ENCODE data around the gene ANAPC10.
A peak's percentile ranks its signal among the peaks of the same experiment; 100 is the strongest.

DNA sequence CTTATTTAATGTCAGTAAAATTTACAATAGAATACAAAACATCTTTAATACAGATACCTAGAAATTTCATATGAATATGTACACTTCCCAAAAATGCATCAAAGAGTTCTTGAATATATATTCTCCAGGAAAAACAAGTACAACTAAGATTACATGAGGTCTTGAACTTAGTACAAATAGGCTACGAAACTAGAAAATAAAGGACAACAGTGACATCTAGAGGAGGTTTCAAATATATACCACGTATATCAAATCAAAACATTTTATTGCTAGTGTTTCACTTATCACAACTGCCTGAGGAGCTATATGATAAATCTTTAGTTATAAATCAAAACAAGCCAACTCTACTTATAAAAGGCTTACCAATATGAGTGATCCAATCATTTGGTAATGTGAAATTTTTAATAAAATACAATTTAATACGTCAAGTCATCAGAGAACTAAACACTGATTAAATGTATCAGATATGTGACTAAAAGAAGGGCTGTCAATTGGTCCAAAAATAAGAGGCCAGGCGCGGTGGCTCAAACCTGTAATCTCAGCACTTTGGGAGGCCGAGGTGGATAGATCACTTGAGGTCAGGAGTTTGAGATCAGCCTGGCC lies 36.6 kb downstream of the ANAPC10 start:
- peak; percentile 55 for TF ChIP-seq CTCF (conservative IDR thresholded peaks at IDR 0.05; ENCODE audit: low read depth, low read length)
- TF ChIP-seq POLR2A (IDR thresholded peaks at IDR 0.05; ENCODE audit: low read depth, low read length), result no peak
- TF ChIP-seq CEBPB (IDR thresholded peaks at IDR 0.05; ENCODE audit: low read depth, low read length), result no peak
- TF ChIP-seq FOS (IDR thresholded peaks at IDR 0.05; ENCODE audit: low read depth, low read length), result no peak
- TF ChIP-seq RAD21 (IDR thresholded peaks at IDR 0.05; ENCODE audit: low read length), result peak; percentile 67
- TF ChIP-seq USF2 (IDR thresholded peaks at IDR 0.05; ENCODE audit: low read depth, low read length), result no peak

Data from IMR-90 (cell line).